GM12892 (cell line): ENCODE measurements around the gene IQGAP2.

Experiments
- DNase-seq: peaks from one replicate; pipeline ENCODE4 v3.0.0; 2011; ENCODE audit not compliant: insufficient read length
- FAIRE-seq: peaks from 2 replicates; lab custom pipeline; 2011; peaks lifted over from hg19 to GRCh38; lab: Jason Lieb, UNC
- POLR2A ChIP-seq: IDR thresholded peaks from 2 replicates; pipeline ENCODE4 v1.6.1; 2011; ENCODE audit warnings: low read depth, low read length, control low read depth
- POLR2AphosphoS5 ChIP-seq: IDR thresholded peaks from 2 replicates; pipeline ENCODE4 v1.6.1; 2011; ENCODE audit warnings: low read depth, low read length, control low read depth
- TAF1 ChIP-seq: IDR thresholded peaks from 2 replicates; pipeline ENCODE4 v1.6.1; 2011; ENCODE audit warnings: low read depth, mild to moderate bottlenecking, control low read depth, low read length, borderline replicate concordance

The IQGAP2 gene

DNA sequence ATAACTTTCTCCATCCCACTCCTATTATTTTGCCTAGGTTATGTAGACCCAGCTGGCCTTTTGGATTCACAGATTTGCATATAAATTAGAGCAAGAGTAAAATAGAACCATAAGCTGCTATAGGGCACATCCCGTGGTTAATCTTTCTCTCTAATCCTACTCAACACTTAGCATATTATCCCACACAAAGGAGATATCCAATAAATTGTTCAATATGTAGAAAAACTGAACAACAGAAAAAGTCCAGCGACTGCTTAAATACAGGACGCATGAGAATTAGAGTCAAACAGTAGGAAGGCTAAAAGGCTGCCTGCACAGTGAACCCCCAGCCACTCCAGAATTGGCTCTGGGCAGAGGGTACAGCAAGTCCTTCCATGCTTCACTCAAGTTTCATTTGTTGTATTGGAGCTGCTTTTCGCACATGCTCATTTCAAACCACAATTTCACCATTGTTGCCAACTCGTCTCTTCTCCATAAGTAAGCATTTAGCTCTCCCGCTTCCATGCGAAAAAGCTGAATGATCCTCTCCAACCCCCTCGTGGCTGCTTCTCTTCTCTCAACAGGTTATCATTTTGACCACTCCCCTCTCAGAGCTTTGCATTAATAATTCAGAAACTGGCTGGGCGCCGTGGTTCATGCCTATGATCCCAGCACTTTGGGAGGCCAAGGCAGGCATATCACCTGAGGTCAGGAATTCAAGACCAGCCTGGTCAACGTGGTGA is 14.1 kb upstream of the IQGAP2 start:
- FAIRE-seq (no peak), DNase-seq (no peak)
- TF ChIP-seq POLR2AphosphoS5, result no peak
- TF ChIP-seq TAF1, result no peak
- TF ChIP-seq POLR2A, result no peak

DNA sequence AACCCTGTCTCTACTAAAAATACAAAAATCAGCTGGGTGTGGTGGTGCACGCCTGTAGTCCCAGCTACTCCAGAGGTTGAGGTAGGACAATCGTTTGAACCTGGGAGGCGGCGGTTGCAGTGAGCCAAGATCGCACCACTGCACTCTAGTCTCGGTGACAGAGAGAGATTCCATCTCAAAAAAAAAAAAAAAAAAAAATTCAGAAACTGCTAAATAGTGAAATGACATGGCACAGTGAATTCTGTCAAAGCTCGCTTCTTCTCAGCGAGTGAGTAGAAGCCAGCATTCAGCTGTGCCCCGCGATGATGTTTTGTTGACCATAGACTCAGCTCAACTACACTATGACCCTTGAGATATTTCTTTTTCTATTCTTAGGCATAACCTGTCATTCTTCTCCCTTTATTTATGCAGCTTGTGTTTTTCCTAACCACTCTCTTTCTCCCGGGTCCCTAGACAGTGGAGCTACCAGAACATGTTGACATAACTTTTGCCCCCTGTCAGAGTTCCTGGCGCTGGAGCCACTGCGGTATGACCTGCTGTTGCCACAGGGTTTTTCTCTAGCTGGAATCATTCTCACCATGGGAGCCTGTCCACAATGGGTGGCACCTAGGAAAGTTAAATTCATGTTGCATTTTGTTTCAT is 13.5 kb upstream of the IQGAP2 start:
- DNase-seq (no peak), FAIRE-seq (no peak)

DNA sequence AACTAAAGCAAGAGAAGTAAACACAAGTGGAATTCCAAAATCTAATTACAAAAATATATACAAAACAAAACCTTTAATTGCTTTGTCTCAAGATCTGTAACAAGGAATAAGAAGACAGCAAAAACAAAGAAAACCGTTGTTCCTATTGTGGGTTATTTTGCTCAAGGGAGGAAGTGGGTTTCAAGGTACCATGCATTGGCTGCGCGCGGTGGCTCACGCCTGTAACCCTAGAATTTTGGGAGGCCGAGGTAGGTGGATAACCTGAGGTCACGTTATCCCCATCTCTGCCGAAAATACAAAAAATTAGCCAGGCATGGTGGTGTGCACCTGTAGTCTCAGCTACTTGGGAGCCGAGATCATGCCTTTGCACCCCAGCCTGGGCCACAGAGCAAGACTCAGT is 12.1 kb upstream of the IQGAP2 start:
- TF ChIP-seq TAF1 (no peak), POLR2AphosphoS5 (no peak), POLR2A (no peak)
- no peak for FAIRE-seq

More for the DNA sequence above, 13.5 kb upstream of the IQGAP2 start:
- TF ChIP-seq TAF1, result no peak
- TF ChIP-seq POLR2AphosphoS5, result no peak
- TF ChIP-seq POLR2A, result no peak

DNA sequence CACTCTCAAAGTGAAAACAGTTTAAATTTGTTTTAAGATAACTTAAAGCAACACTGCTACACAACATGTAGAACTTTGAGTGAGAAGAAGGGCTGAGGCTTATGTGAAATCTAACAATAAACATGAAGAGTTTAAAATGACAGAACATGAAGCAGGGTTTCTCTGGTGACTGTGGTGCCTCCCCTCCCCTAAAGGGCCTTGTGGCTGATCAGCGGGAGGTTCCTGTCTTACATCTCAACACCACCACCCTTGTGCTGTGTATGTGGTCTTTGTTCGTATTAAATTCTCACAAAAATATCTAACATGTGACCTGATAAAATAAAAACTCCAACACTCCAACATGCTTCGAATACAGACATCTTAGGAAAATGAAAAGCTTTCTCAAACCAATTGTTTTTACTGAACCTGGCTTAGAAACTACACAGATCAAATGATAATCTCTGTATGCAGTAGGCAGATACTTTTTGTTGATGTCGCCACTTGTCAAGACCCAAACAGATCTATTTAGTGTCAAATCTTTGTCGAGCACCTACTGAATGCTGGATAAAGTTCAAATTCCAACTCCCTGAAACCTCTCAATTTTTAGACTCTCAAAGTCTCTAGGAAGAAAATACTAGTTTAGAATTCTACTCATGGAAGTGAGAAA is 9.9 kb upstream of the IQGAP2 start:
- no peak for TF ChIP-seq TAF1
- TF ChIP-seq POLR2AphosphoS5, result no peak
- TF ChIP-seq POLR2A, result no peak
- DNase-seq, result no peak
- FAIRE-seq, result no peak

More for the DNA sequence above, 12.1 kb upstream of the IQGAP2 start:
- no peak for DNase-seq

DNA sequence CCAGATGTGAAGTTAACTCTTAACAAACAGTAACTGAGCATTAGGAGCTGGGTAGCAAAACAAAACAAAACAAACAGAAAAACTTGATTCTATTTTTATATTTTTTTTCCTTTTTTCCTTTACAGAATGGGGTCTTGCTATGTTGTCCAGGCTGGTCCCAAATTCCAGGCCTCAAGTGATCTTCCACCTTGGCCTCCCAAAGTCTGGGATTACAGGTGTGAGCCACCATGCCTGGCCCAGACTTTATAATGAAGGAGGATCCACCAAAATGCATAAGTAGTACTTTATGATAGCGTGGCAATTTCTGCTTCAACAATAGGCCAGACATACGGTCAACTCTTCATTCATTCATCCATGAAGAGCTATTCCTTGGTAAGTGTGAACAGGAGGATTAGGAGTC is 5.9 kb upstream of the IQGAP2 start:
- no peak for DNase-seq
- TF ChIP-seq TAF1 (no peak), POLR2A (no peak), POLR2AphosphoS5 (no peak)
- no peak for FAIRE-seq

DNA sequence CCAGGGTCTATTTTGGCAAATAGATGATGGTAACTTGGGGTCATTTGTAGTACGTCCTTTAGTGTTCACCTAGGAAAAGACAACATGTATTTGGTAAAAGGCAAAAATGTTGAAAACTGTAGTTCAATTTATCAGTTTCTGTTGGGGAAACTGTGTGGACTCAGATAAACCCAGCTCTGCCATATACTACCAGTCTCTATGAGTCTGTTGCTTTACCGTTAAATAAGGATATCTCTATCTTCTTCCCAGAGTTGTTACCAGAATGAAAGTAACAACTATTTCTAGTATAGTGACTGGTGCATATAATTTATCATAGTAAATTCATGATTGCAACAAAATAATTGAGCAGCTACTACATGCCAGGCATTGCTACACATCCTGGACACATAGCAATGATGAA is 3.8 kb upstream of the IQGAP2 start:
- FAIRE-seq, result no peak

DNA sequence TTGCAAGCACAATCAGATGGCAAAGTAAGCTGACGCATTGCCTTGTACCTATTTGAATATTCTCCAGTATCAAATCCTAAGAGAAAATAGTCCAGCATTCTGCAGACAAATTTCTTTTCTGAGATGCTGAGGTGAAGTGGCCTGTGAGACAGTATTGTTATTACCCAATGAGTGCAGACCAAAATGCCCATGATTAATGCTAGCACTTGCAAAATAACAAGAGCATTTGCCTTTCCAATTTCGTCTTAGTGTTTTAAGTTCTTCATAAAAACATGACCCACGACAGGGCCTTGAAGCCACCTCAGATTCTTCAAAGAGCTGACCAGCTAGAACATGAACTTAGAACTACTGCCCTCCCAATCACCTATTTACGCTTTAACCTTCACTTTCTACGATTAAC is 2.6 kb upstream of the IQGAP2 start:
- TF ChIP-seq POLR2A (no peak), TAF1 (no peak), POLR2AphosphoS5 (no peak)
- no peak for DNase-seq
- no peak for FAIRE-seq

More for the DNA sequence above, 3.8 kb upstream of the IQGAP2 start:
- no peak for TF ChIP-seq TAF1
- no peak for TF ChIP-seq POLR2A
- TF ChIP-seq POLR2AphosphoS5, result no peak
- no peak for DNase-seq

DNA sequence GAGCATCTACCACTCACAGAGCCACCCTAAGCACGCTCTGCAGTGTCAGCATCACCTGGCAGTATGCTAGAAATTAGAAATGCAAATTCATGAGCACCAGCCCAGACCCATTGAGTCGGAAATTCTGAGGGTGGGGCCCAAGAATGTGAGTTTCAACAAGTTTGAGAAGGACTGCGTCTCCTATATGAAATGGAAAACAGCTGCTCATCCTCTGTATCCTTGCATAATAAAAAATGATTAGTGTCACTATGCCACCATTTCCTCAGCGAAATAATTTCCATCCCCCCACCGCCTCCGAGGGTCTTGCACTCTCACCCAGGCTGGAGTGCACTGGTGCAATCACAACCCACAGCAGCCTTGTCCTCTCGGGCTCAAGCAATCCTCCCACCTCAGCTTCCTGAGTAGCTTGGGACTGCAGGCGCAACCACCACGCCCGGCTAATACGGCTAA is 1.3 kb upstream of the IQGAP2 start:
- FAIRE-seq (peak; percentile 53), DNase-seq (no peak)
- TF ChIP-seq POLR2AphosphoS5 (no peak), TAF1 (no peak), POLR2A (no peak)

DNA sequence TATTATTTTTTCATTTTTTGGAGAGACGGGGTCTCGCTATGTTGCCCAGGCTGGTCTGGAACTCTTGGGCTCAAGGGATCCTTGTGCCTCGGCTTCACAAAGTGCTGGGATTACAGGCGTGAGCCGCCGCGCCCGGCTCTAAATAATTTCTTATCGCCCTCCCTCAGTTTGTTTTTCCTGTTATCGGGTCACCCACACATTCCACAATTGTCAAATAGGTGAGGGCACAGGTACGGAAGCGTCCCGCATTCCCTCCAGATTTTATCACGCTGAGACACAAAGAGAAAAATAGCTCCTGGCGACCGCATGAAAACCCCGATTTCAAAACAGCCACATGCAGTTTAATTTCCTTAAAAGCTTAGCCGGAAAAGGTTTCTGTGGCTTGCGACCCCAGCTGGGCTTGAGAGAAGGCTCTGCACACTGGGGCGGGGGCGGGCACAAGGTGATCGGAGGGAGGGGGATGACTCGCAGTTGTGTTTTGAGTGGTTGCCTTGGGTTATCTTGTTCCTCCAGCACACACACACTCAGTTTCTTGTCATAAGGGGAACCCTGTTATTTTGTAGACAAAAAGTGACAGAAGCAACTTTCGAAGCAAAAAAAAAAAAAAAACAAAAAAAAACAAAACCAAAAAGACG is 717 bp upstream of the IQGAP2 start:
- DNase-seq (peak; percentile 46), FAIRE-seq (no peak)

DNA sequence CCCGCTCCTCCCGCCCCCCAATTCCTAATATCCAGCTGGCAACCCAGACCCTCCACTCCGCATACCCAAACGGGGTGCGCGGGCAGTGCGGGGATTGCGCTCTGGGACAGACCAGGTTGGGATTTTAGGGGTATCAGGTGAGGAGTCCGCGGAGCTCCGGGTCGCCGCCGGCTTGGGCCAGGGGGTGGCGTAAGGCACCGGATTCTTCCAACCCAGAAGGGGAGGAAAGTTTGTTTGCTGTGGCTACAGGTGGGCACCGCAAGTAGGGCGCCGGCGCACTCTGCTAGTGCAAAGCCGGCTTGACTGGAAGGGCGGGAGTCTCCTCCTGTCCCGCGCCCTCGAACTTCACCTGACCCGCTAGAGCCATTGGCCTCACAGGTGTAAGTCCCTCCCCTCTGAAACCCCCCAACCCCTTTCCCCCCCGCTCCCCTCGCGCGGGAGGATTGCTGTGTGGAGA is 709 bp downstream of the IQGAP2 start:
- peak; percentile 30 for DNase-seq
- TF ChIP-seq TAF1 (no peak), POLR2AphosphoS5 (no peak), POLR2A (no peak)
- no peak for FAIRE-seq

More for the DNA sequence above, 717 bp upstream of the IQGAP2 start:
- TF ChIP-seq POLR2AphosphoS5 (no peak), TAF1 (no peak), POLR2A (no peak)

DNA sequence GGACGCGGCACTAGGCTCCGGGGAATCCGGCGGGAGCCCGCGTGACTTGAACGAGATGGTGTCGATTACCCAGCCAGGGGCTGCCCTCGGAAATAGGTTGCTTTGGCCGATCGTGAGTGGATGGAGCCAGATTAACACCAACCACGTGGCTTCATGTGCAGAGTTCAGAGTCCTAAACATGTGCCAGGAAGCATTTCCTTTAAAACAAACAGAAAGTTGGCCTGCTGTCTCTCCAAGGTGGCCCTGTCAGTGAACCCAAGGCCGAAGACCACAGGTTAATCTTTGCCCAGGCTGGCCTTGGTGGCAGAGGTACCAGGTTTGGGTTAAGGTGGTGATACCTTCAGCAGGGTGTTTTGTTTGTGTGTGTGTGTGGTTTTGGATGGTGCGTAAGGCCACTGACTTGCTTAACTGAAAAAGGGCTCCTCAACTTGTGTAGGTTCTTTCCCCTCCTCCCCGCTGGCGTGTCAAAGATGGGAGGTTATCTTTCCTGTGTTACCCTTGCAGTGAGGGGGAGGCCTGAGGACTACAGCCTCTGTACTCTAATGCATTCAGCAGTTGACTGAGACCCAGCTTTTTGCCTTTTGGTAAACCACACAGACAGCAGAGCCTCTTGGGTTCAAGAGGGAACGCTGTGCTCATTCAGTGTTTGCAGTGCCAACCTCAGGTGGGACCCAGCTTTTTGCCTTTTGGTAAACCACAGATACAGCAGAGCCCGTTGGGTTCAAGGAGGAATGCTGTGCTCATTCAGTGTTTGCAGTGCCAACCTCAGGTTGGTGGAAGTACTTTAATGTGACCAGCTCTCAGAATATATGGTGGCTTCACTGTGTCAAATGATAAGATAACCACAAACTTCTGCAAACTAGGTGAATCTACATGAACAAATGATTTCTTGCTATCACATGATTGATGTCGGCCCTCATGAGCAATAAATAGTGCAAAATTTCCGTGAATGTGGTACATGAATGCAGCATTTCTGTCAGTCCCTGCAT is 1.4 kb downstream of the IQGAP2 start:
- no peak for DNase-seq
- FAIRE-seq, result peak; percentile 97
- TF ChIP-seq TAF1 (no peak), POLR2A (no peak), POLR2AphosphoS5 (no peak)
